K562 (cell line): Measurements from ENCODE around the gene METTL25B. TPM values are rescaled to one million over a fixed set of nuclear protein-coding genes. Genes with fewer than 3 reads are reported as not detected.
A peak's percentile ranks its signal among the peaks of the same experiment; 100 is the strongest.

Source experiments
- ATAC-seq: fragments of 200-7000 bp; cut with Tn5 transposase; 3 replicates; pipeline ENCODE4 v1.9.1; 2020; ENCODE audit warnings: moderate library complexity
- BruUV-seq: library from RNA; stranded (reverse); fragments of 400-500 nt; replicated peaks from 2 replicates; lab custom pipeline; 2021; lab: Mats Ljungman, UMichigan
- CTCF ChIA-PET: fragments of 300-600 bp; formaldehyde crosslinking; extraction: SDS; loops from one replicate; lab custom pipeline; 2021; ENCODE audit warnings: low intra/inter-chr PET ratio; lab: Yijun Ruan, JAX
- POLR2A ChIA-PET: fragments of 300-600, 350-650 bp; sonication (Branson Sonifier 250); formaldehyde crosslinking; extraction: SDS; loops from one replicate; lab custom pipeline; 2021; ENCODE audit warnings: antibody characterized with exemption, inconsistent platforms; lab: Yijun Ruan, JAX
- DNase-seq, 4 experiments: peaks; one replicate each; pipeline versions ENCODE4 v3.0.0 to v3.0.0-alpha.2; 2011 to 2018; ENCODE audit warnings: low spot score in 3 of 4, mixed read lengths in 3 of 4; ENCODE audit errors: extremely low read depth in 1 of 4
- FAIRE-seq: peaks from 2 replicates; lab custom pipeline; 2011; peaks lifted over from hg19 to GRCh38; lab: Jason Lieb, UNC
- H2AFZ ChIP-seq: 2 replicates; pipeline ENCODE4 v1.6.0; 2011; ENCODE audit warnings: low read depth, low read length, control low read depth, inconsistent platforms
- H3K27ac ChIP-seq: fragments of 200-600 bp; 3 replicates; pipeline ENCODE4 v1.8.0; 2011; ENCODE audit warnings: low read depth, mild to moderate bottlenecking, control low read depth, inconsistent platforms, low read length, moderate library complexity, mixed read lengths; ENCODE audit errors: extremely low read depth
- H3K27me3 ChIP-seq, 2 experiments: fragments of 300-600 bp in 1 of 2; 2 replicates in 1 of 2; 3 replicates in 1 of 2; pipeline versions ENCODE4 v1.6.0 to v1.8.0; 2011; ENCODE audit warnings: inconsistent platforms in 2 of 2, low read length in 2 of 2, mild to moderate bottlenecking in 1 of 2, mixed read lengths in 1 of 2, moderate library complexity in 1 of 2; ENCODE audit not compliant: control insufficient read depth in 2 of 2, insufficient read depth in 2 of 2
- H3K36me3 ChIP-seq: fragments of 300-600 bp; 3 replicates; pipeline ENCODE4 v1.8.0; 2011; ENCODE audit warnings: mild to moderate bottlenecking, low read length, inconsistent platforms; ENCODE audit not compliant: control insufficient read depth, insufficient read depth
- H3K4me1 ChIP-seq, 2 experiments: fragments of 200-600 bp in 1 of 2; replicated peaks in 1 of 2; 2 replicates in 1 of 2; 3 replicates in 1 of 2; pipeline versions ENCODE4 v1.5.1 to v1.8.0; 2011; ENCODE audit warnings: inconsistent platforms in 2 of 2, low read length in 2 of 2, mild to moderate bottlenecking in 1 of 2, mixed read lengths in 1 of 2, moderate library complexity in 1 of 2; ENCODE audit not compliant: control insufficient read depth in 2 of 2, insufficient read depth in 2 of 2
- H3K4me2 ChIP-seq: 2 replicates; pipeline ENCODE4 v1.6.1; 2011; ENCODE audit warnings: low read length, control low read depth, inconsistent platforms, mixed read lengths; ENCODE audit not compliant: insufficient read depth
- H3K4me3 ChIP-seq: fragments of 200-600 bp; sonication (generic), shearing (Covaris generic); 2 replicates; pipeline ENCODE4 v1.5.1; 2016; ENCODE audit warnings: control low read depth, inconsistent platforms
- H3K79me2 ChIP-seq: fragments of 200-600 bp; 3 replicates; pipeline ENCODE4 v1.8.0; 2011; ENCODE audit warnings: low read length, inconsistent platforms; ENCODE audit not compliant: control insufficient read depth, insufficient read depth
- H3K9ac ChIP-seq, 2 experiments: 2 replicates each; pipeline versions ENCODE4 v1.6.0 to v1.6.1; 2011; ENCODE audit warnings: low read depth in 2 of 2, low read length in 2 of 2, control low read depth in 1 of 2, inconsistent platforms in 1 of 2, mild to moderate bottlenecking in 1 of 2, mixed read lengths in 1 of 2; ENCODE audit not compliant: insufficient read depth in 1 of 2
- H3K9me1 ChIP-seq: one replicate; pipeline ENCODE4 v1.6.0; 2011; ENCODE audit warnings: inconsistent platforms, mild to moderate bottlenecking, low read length, moderate library complexity; ENCODE audit not compliant: control insufficient read depth, insufficient read depth
- H3K9me3 ChIP-seq: replicated peaks from 2 replicates; pipeline ENCODE4 v1.5.1; 2011; ENCODE audit warnings: low read depth, low read length, inconsistent platforms; ENCODE audit not compliant: control insufficient read depth, insufficient read depth
- H4K20me1 ChIP-seq: replicated peaks from 2 replicates; pipeline ENCODE4 v1.6.1; 2011; ENCODE audit warnings: low read length, inconsistent platforms, mixed read lengths; ENCODE audit not compliant: control insufficient read depth, insufficient read depth
- BACH1 ChIP-seq: fragments of 200-800 bp; sonication (Bioruptor generic); IDR thresholded peaks from 2 replicates; pipeline ENCODE4 v1.6.1; 2016; ENCODE audit warnings: missing genetic modification characterization, missing compliant biosample characterization
- BRF1 ChIP-seq: IDR thresholded peaks from 3 replicates; pipeline ENCODE4 v1.6.1; 2011; ENCODE audit warnings: borderline replicate concordance, mild to moderate bottlenecking; ENCODE audit not compliant: insufficient read length; ENCODE audit errors: extremely low read depth
- BRF2 ChIP-seq: IDR thresholded peaks from 3 replicates; pipeline ENCODE4 v1.6.1; 2011; ENCODE audit warnings: borderline replicate concordance, mild to moderate bottlenecking; ENCODE audit not compliant: insufficient read length, insufficient read depth
- CBX1 ChIP-seq: sonication (generic); IDR thresholded peaks from 2 replicates; pipeline ENCODE4 v1.6.1; 2016; ENCODE audit warnings: antibody characterized with exemption, low read depth, mild to moderate bottlenecking
- CC2D1A ChIP-seq: fragments of 450-650 bp; IDR thresholded peaks from 2 replicates; pipeline ENCODE4 v1.6.1; 2017; ENCODE audit warnings: mild to moderate bottlenecking
- ELF4 ChIP-seq: fragments of 450-650 bp; formaldehyde crosslinking; IDR thresholded peaks from 2 replicates; pipeline ENCODE4 v1.4.0; 2022; ENCODE audit warnings: missing genetic modification characterization
- ELK3 ChIP-seq: fragments of 450-650 bp; formaldehyde crosslinking; IDR thresholded peaks from 2 replicates; pipeline ENCODE4 v1.4.0; 2020; ENCODE audit warnings: mild to moderate bottlenecking
- PATZ1 ChIP-seq: fragments of 250-450 bp; sonication (Bioruptor Pico); IDR thresholded peaks from 2 replicates; pipeline ENCODE4 v1.5.0; 2020; ENCODE audit warnings: mild to moderate bottlenecking, borderline replicate concordance
- SMARCA4 ChIP-seq: fragments of 450-650 bp; IDR thresholded peaks from 2 replicates; pipeline ENCODE4 v1.6.1; 2016
- STAT6 ChIP-seq: sonication (generic); formaldehyde crosslinking; IDR thresholded peaks from 2 replicates; pipeline ENCODE4 v1.8.1; 2023; ENCODE audit warnings: mild to moderate bottlenecking, missing genetic modification reagents
- ZNF165 ChIP-seq: fragments of 250-450 bp; sonication (Bioruptor Pico); IDR thresholded peaks from 2 replicates; pipeline ENCODE4 v1.4.0; 2020; ENCODE audit warnings: borderline replicate concordance
- ZNF384 ChIP-seq: IDR thresholded peaks from 2 replicates; pipeline ENCODE4 v1.6.1; 2012; ENCODE audit warnings: low read depth, low read length, improper control_type of control experiment
- ZNF589 ChIP-seq: fragments of 200-800 bp; sonication (Bioruptor generic); IDR thresholded peaks from 2 replicates; pipeline ENCODE4 v1.6.1; 2016; ENCODE audit warnings: low read depth, missing genetic modification characterization, missing compliant biosample characterization
- WGBS: fragments of 100-300 bp; shearing (Covaris generic); methylation state at CpG from one replicate; pipeline ENCODE4 v1.1.6; 2016; ENCODE audit warnings: low coverage, mixed read lengths; ENCODE audit not compliant: insufficient coverage; ENCODE audit errors: missing lambda C conversion rate; 5-methylcytosine and 5-hydroxymethylcytosine counted together
- in situ Hi-C: fragments of 300-500 bp; cut with MboI; formaldehyde crosslinking; loops from 4 replicates; pipeline ENCODE4 v1.15.0; 2018; ENCODE audit warnings: inconsistent platforms, mixed read lengths
- intact Hi-C: fragments of 100-400 bp; cut with micrococcal nuclease; formaldehyde crosslinking; loops from 2 replicates; pipeline ENCODE4 v1.14.2; 2022
- polyA plus RNA-seq, 8 experiments: library from polyadenylated mRNA; depleted of rRNA in 4 of 8; stranded (reverse) in 5 of 8; unstranded in 3 of 8; fragments of >200 nt; fragmentation: Nextera tagmentation in 2 of 8; fragmentation: Illumina TruSeq in 1 of 8; extraction: Ambion mirVana in 2 of 8; extraction: Trizol in 1 of 8; gene quantifications; 2 replicates each; pipeline versions ENCODE4 v1.2.1 to v1.2.3, GENCODE V29; 2011 to 2014; ENCODE audit warnings: inconsistent platforms in 1 of 8, missing spikeins in 1 of 8
- total RNA-seq, 7 experiments: library from RNA; depleted of rRNA in 6 of 7; stranded (reverse); fragments of >200 nt in 6 of 7; fragmentation: Illumina TruSeq in 2 of 7; extraction: Trizol in 2 of 7; gene quantifications; 2 replicates each; pipeline versions ENCODE4 v1.2.1 to v1.2.3, GENCODE V29; 2011 to 2021; ENCODE audit warnings: low replicate concordance in 1 of 7

METTL25B gene
- total and polyA plus RNA-seq, 9 of the 15 experiments (the other 6 are each of a cell fraction or from before 2014, with no cell fraction given): 7.7 to 48.3 (median 33.1) TPM

- 56% methylated on average over 8 of the region's 8 CpGs for WGBS
These were observed 30.8 kb upstream of the METTL25B start for GRCh38 chr1:156697481-156697880.

More at GRCh38 chr1:156697481-156697880, 30.8 kb upstream of the METTL25B start:
- DNase-seq (no peak), ATAC-seq (no peak), FAIRE-seq (no peak)
- no peaks in the 10 kb centered on the region for H4K20me1 ChIP-seq
- H3K36me3 ChIP-seq: no peaks in the 10 kb centered on the region
- H2AFZ ChIP-seq: no peak overlapping the region
- no peak for TF ChIP-seq PATZ1 (CRISPR knock-in tag)
- no peak for TF ChIP-seq ELK3 (CRISPR knock-in tag)
- TF ChIP-seq STAT6 (CRISPR knock-in tag): no peak
- TF ChIP-seq ZNF384: no peak
- no peak for TF ChIP-seq BRF1
- no peak for TF ChIP-seq CC2D1A
- TF ChIP-seq CBX1: no peak
- no peak for TF ChIP-seq ZNF165
- TF ChIP-seq BACH1: no peak
- no peak for TF ChIP-seq ELF4 (CRISPR knock-in tag)
- TF ChIP-seq ZNF589 (CRISPR knock-in tag): no peak
- TF ChIP-seq SMARCA4: no peak
- TF ChIP-seq BRF2: no peak
- H3K9me3 ChIP-seq: no peaks in the 10 kb centered on the region
- H3K4me1 ChIP-seq: peaks cover 29 to 36% of the 10 kb centered on the region in 2 experiments
- no peak overlapping the region for H3K27ac ChIP-seq
- H3K4me3 ChIP-seq: no peak overlapping the region
- POLR2A ChIA-PET: interaction anchor here (0.6 to 0.7 kb wide), 3 partner anchors 8 to 1224 kb away, joined by 3 read pairs; no protein-coding TSS in a partner anchor
- H3K27me3 ChIP-seq: no peaks in the 10 kb centered on the region
- 0 out of 3 replicates have a peak, but pooled peaks cover 3% of the 10 kb centered on the region for H3K79me2 ChIP-seq
- CTCF ChIA-PET: no interaction called here
- in situ Hi-C loops (no loop called here), intact Hi-C loops (no loop called here)
- no peak overlapping the region for H3K4me2 ChIP-seq
- H3K9ac ChIP-seq: 0 out of 4 replicates have a peak overlapping the region, but pooled peaks of 1 of the 2 experiments have one; percentile 31
- H3K9me1 ChIP-seq: no peaks in the 10 kb centered on the region
- BruUV-seq: no TSS peak
